Measurements from ENCODE around the gene KLK2. TPM values are rescaled to one million over a fixed set of nuclear protein-coding genes. Genes with fewer than 3 reads are reported as not detected.

KLK2 gene
- total RNA-seq: not detected in 2 replicates

GRCh38 chr19:50873056-50873455 is at the start of gene KLK2:
TSS of gene KLK2 (plus strand) at chr19:50873439. CDS start at chr19:50873474, 35 bp downstream.

DNA sequence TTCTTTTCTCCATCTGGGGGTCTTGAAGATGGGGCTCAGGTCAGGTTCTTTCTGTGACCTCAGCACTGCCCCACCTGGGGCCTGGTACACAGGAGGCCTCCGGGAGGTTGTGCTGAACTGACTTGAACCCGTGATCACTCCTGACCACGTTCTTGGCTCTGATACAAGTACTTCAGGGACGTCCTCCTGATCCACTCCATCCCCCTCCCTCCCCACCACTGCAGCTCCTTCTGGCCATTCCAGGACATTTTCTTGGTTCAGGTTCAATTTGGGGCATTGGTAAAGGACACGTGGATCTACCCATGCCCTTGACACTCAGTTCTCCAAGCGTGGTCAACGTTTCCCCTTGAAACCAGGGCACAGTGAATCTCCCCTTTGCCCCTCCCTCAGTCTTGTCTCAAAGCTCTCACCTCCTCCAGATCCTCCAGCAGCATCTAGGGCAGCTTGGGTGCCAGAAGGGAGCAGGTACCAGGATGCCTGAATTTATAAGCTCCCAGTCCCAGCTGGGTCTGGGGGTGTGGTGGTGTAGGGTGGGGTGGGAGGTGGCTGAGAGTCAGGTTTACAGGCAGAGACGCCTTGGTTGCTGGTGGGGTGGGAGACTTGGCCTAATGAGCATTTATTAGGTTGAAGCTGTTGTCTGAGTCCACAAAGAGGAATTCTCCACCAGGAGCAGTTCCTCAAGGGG is 40.0 kb upstream of the KLK2 start, which contains the start of gene KLK15:
KLK15 (minus strand) TSS at position 458 of the 685 bp plus-strand sequence. CDS start 2,082 bp downstream, outside the sequence.

DNA sequence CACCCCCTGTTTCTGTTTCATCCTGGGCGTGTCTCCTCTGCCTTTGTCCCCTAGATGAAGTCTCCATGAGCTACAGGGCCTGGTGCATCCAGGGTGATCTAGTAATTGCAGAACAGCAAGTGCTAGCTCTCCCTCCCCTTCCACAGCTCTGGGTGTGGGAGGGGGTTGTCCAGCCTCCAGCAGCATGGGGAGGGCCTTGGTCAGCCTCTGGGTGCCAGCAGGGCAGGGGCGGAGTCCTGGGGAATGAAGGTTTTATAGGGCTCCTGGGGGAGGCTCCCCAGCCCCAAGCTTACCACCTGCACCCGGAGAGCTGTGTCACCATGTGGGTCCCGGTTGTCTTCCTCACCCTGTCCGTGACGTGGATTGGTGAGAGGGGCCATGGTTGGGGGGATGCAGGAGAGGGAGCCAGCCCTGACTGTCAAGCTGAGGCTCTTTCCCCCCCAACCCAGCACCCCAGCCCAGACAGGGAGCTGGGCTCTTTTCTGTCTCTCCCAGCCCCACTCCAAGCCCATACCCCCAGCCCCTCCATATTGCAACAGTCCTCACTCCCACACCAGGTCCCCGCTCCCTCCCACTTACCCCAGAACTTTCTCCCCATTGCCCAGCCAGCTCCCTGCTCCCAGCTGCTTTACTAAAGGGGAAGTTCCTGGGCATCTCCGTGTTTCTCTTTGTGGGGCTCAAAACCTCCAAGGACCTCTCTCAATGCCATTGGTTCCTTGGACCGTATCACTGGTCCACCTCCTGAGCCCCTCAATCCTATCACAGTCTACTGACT is 18.4 kb upstream of the KLK2 start, which contains the start of gene KLK3:
KLK3 (plus strand) TSS at position 280 of the 775 bp plus-strand sequence; CDS start at position 321, 41 bp downstream.

DNA sequence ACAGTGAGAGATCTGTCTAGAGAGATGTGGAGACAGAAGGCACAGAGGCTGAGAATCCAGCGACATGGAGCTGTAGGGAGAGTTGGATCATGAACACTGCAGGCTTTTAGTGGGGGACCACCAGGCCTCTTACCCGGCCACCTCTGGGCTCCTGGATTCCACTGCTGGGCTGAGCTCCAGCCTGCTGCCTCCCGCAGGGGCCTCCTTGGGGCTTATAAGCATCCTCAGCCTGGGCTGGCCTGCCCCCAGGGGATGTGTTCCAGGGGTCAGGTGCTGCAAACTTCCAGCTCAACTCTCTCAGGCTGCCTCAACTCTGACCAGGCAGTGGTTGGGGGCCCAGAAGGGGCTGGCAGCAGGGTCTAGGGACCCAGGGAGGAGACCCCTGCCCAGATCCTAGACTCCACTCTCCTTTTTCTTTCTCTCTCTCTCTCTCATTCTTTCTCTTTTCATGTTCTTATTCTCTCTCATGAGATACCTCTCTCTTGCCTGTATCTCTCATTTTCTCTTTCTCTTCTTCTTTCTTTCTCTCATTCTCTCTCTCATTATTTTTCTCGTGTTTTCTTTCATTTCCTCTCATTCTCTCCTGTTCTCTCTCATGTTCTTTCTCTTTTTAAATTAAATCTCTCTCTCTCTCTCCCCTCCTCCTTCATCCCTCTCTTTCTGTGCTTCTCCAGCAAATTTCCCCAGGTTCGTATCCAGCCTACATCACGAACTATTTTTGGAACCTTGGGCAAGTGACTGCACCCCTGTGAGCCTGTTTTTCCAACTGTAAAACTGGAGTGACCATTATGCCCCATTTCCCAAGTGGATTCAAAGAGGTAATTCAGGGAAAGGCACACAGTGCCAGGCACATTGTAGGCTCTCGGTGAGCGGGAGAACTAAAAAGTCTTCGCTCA is 38.2 kb downstream of the KLK2 start, which contains the start of gene KLK4:
KLK4 (minus strand) TSS at position 190 of the 896 bp plus-strand sequence. CDS start 657 bp downstream, outside the sequence.

Other genes starting within 250 kb of the KLK2 start
- not detected in 2 replicates for gene SYT3, start 233.6 kb upstream of the KLK2 start, total RNA-seq
- not detected in 2 replicates for gene C19orf81, start 224.0 kb upstream of the KLK2 start, total RNA-seq
- 0.57 and 0.98 TPM in 2 replicates for gene SHANK1, start 153.6 kb upstream of the KLK2 start, total RNA-seq
- gene CLEC11A, start 150.1 kb upstream of the KLK2 start, total RNA-seq: 3.9 and 4.7 TPM in 2 replicates
- gene GPR32, start 103.0 kb upstream of the KLK2 start, total RNA-seq: not detected in 2 replicates
- not detected in 2 replicates for gene ACP4, start 83.0 kb upstream of the KLK2 start, total RNA-seq
- gene KLK1, start 49.7 kb upstream of the KLK2 start, total RNA-seq: not detected in 2 replicates
- gene KLK15, start 39.9 kb upstream of the KLK2 start, total RNA-seq: not detected in 2 replicates
- gene KLK3, start 18.5 kb upstream of the KLK2 start, total RNA-seq: not detected in 2 replicates
- gene KLK4, start 38.0 kb downstream of the KLK2 start, total RNA-seq: not detected in 2 replicates
- gene KLK5, start 79.6 kb downstream of the KLK2 start, total RNA-seq: not detected in 2 replicates
- 0.29 TPM in 1 of 2 replicates, not detected in the other for gene KLK6, start 96.2 kb downstream of the KLK2 start, total RNA-seq
- not detected in 2 replicates for gene KLK7, start 110.5 kb downstream of the KLK2 start, total RNA-seq
- not detected in 2 replicates for gene KLK8, start 128.2 kb downstream of the KLK2 start, total RNA-seq
- not detected in 2 replicates for gene KLK10, start 146.3 kb downstream of the KLK2 start, total RNA-seq
- gene KLK11, start 153.2 kb downstream of the KLK2 start, total RNA-seq: not detected in 2 replicates
- gene KLK12, start 161.6 kb downstream of the KLK2 start, total RNA-seq: not detected in 2 replicates
- not detected in 2 replicates for gene KLK13, start 191.7 kb downstream of the KLK2 start, total RNA-seq
- not detected in 2 replicates for gene KLK14, start 209.4 kb downstream of the KLK2 start, total RNA-seq
- gene CTU1, start 235.0 kb downstream of the KLK2 start, total RNA-seq: 5.6 and 6.9 TPM in 2 replicates